Small intestine (tissue), 7 donors: Measurements from ENCODE around the gene KLHL26. TPM values are rescaled to one million over a fixed set of nuclear protein-coding genes. Genes with fewer than 3 reads are reported as not detected.

Source experiments
- DNase-seq, 2 donors: peaks; one replicate each; pipeline versions ENCODE4 v3.0.0 to v3.0.0-alpha.2; 2013
- FAIRE-seq: peaks from 2 replicates; lab custom pipeline; 2012; peaks lifted over from hg19 to GRCh38; lab: Jason Lieb, UNC
- H3K27ac ChIP-seq, 3 donors: one replicate each; pipeline ENCODE4 v1.5.1; 2013; ENCODE audit warnings: low read length in 2 of 3, mild to moderate bottlenecking in 2 of 3, control low read depth in 1 of 3, inconsistent platforms in 1 of 3, low read depth in 1 of 3, moderate library complexity in 1 of 3
- H3K27me3 ChIP-seq, 3 donors: one replicate each; pipeline ENCODE4 v1.6.1; 2013; ENCODE audit warnings: low read length in 3 of 3, inconsistent platforms in 1 of 3; ENCODE audit not compliant: control insufficient read depth in 3 of 3, insufficient read depth in 3 of 3
- H3K36me3 ChIP-seq, 3 donors: one replicate each; pipeline ENCODE4 v1.6.1; 2013; ENCODE audit warnings: low read length in 3 of 3, inconsistent platforms in 1 of 3, low read depth in 1 of 3, mild to moderate bottlenecking in 1 of 3, moderate library complexity in 1 of 3; ENCODE audit not compliant: control insufficient read depth in 3 of 3, insufficient read depth in 2 of 3
- H3K4me1 ChIP-seq, 3 donors: one replicate each; pipeline ENCODE4 v1.6.1; 2013; ENCODE audit warnings: low read length in 2 of 3, inconsistent platforms in 1 of 3, low read depth in 1 of 3, mild to moderate bottlenecking in 1 of 3, moderate library complexity in 1 of 3; ENCODE audit not compliant: control insufficient read depth in 3 of 3, insufficient read depth in 2 of 3
- H3K4me3 ChIP-seq, 3 donors: one replicate each; pipeline ENCODE4 v1.5.1; 2013; ENCODE audit warnings: low read length in 3 of 3, control low read depth in 1 of 3, inconsistent platforms in 1 of 3, low read depth in 1 of 3, mild to moderate bottlenecking in 1 of 3, moderate library complexity in 1 of 3
- H3K9me3 ChIP-seq, 2 donors: one replicate each; pipeline ENCODE4 v1.6.1; 2013; ENCODE audit warnings: low read depth in 1 of 2, low read length in 1 of 2; ENCODE audit not compliant: control insufficient read depth in 2 of 2, insufficient read depth in 1 of 2
- WGBS, 3 donors: extraction: QIAGEN DNeasy Blood & Tissue Kit; methylation state at CpG; one replicate each; pipeline ENCODE4 v1.1.7; 2013; 5-methylcytosine and 5-hydroxymethylcytosine counted together
- polyA plus RNA-seq, 4 donors: library from polyadenylated mRNA; stranded (reverse) in 3 of 4; unstranded in 1 of 4; fragments of 200-250 nt in 3 of 4; fragments of 120-200 nt in 1 of 4; gene quantifications; one replicate each; pipeline versions ENCODE4 v1.2.1 to v1.2.3, GENCODE V29; 2013
- donor health status: healthy with polysubstance abuse.
- donor health status: control.
- donor health status: control.
- donor health status: Bipolar disorder and iron deficiency.
- donor health status: healthy.

Gene KLHL26
- polyA plus RNA-seq, 4 donors, result 1.6 to 5.2 (median 3.5) TPM

- Histone ChIP-seq H3K27ac (no peak overlapping the region), H3K9me3 (no peaks in the 10 kb centered on the region), H3K27me3 (no peaks in the 10 kb centered on the region), H3K4me3 (no peak overlapping the region), H3K4me1 (peaks cover 0 to 21% (median 0%) of the 10 kb centered on the region in 3 donors), H3K36me3 (peaks cover 0 to 34% (median 0%) of the 10 kb centered on the region in 3 donors)
- 100% methylated on average over 1 of the region's 1 CpG for WGBS, 3 donors
- no peak for FAIRE-seq
- no peak for DNase-seq
Observed at GRCh38 chr19:18653853-18654252, 17.0 kb downstream of the KLHL26 start.

- DNase-seq (no peak), FAIRE-seq (no peak)
- Histone ChIP-seq H3K36me3 (peaks cover 0 to 30% (median 0%) of the 10 kb centered on the region in 3 donors), H3K4me1 (peaks cover 0 to 15% (median 0%) of the 10 kb centered on the region in 3 donors), H3K27ac (no peak overlapping the region), H3K4me3 (no peak overlapping the region), H3K27me3 (no peaks in the 10 kb centered on the region), H3K9me3 (no peaks in the 10 kb centered on the region)
- WGBS, 3 donors, result 94 to 98% (median 95%) methylated on average over 7 of the region's 7 CpGs
Observed at GRCh38 chr19:18654469-18654868, 17.6 kb downstream of the KLHL26 start.

GRCh38 chr19:18655173-18655844 is 18.5 kb downstream of the KLHL26 start:
- DNase-seq, result no peak
- no peak overlapping the region for H3K4me3 ChIP-seq
- H3K36me3 ChIP-seq, result peaks cover 0 to 27% (median 0%) of the 10 kb centered on the region in 3 donors
- FAIRE-seq, result no peak
- H3K27me3 ChIP-seq, result peaks cover 0 to 2% (median 0%) of the 10 kb centered on the region in 3 donors
- 92 to 95% (median 92%) methylated on average over 13 of the region's 13 CpGs for WGBS, 3 donors
- H3K27ac ChIP-seq, result no peak overlapping the region
- peaks cover 0 to 8% (median 0%) of the 10 kb centered on the region in 3 donors for H3K4me1 ChIP-seq
- no peaks in the 10 kb centered on the region for H3K9me3 ChIP-seq

- 71 to 90% (median 85%) methylated on average over 11 to 19 of the region's 19 CpGs for WGBS, 3 donors
- Histone ChIP-seq H3K4me3 (no peak overlapping the region), H3K27ac (no peak overlapping the region), H3K4me1 (peaks cover 0 to 5% (median 0%) of the 10 kb centered on the region in 3 donors), H3K36me3 (peaks cover 0 to 19% (median 0%) of the 10 kb centered on the region in 3 donors), H3K27me3 (peaks cover 0 to 2% (median 0%) of the 10 kb centered on the region in 3 donors), H3K9me3 (no peaks in the 10 kb centered on the region)
- no peak for FAIRE-seq
- no peak for DNase-seq
Observed at GRCh38 chr19:18656337-18657086, 19.7 kb downstream of the KLHL26 start.

- no peak for FAIRE-seq
- H3K4me3 ChIP-seq, result no peak overlapping the region
- peaks cover 0 to 19% (median 0%) of the 10 kb centered on the region in 3 donors for H3K36me3 ChIP-seq
- peaks cover 0 to 2% (median 0%) of the 10 kb centered on the region in 3 donors for H3K27me3 ChIP-seq
- WGBS, 3 donors, result 57 to 65% (median 64%) methylated on average over 20 of the region's 20 CpGs
- H3K27ac ChIP-seq, result peak overlapping the region in 1 of 3 donors; percentile 33
- H3K4me1 ChIP-seq, result peaks cover 0 to 5% (median 0%) of the 10 kb centered on the region in 3 donors
- H3K9me3 ChIP-seq, result no peaks in the 10 kb centered on the region
- peak in 1 of 2 donors; percentile 24 for DNase-seq
Observed at GRCh38 chr19:18657590-18658365, 20.9 kb downstream of the KLHL26 start.

- FAIRE-seq (no peak), DNase-seq (no peak)
- Histone ChIP-seq H3K36me3 (peaks cover 0 to 17% (median 0%) of the 10 kb centered on the region in 3 donors), H3K4me1 (peaks cover 0 to 5% (median 0%) of the 10 kb centered on the region in 3 donors), H3K27me3 (peaks cover 0 to 2% (median 0%) of the 10 kb centered on the region in 3 donors), H3K4me3 (no peak overlapping the region), H3K9me3 (no peaks in the 10 kb centered on the region), H3K27ac (peak overlapping the region in 1 of 3 donors; percentile 69)
- 80 to 86% (median 82%) methylated on average over 4 of the region's 4 CpGs for WGBS, 3 donors
Observed at GRCh38 chr19:18658366-18658855, 21.6 kb downstream of the KLHL26 start.

- H3K4me3 ChIP-seq, result no peak overlapping the region
- H3K27me3 ChIP-seq, result peaks cover 0 to 2% (median 0%) of the 10 kb centered on the region in 3 donors
- H3K4me1 ChIP-seq, result peaks cover 0 to 5% (median 0%) of the 10 kb centered on the region in 3 donors
- peaks cover 0 to 22% (median 0%) of the 10 kb centered on the region in 3 donors for H3K36me3 ChIP-seq
- 60 to 85% (median 76%) methylated on average over 30 of the region's 30 CpGs for WGBS, 3 donors
- DNase-seq, result no peak
- H3K27ac ChIP-seq, result peak overlapping the region in 1 of 3 donors; percentile 69
- FAIRE-seq, result no peak
- no peaks in the 10 kb centered on the region for H3K9me3 ChIP-seq
Observed at GRCh38 chr19:18659281-18660050, 22.6 kb downstream of the KLHL26 start.
